Activated CD8-positive, alpha-beta memory T cell treated with anti-CD3 and anti-CD28 coated beads, Interleukin-2, amount 50 U/mL, for 4 hours (primary cell): ENCODE results near the gene COA1.
"Not testable (repeated sequence)": the region's sequence is repeated elsewhere in the genome, so short reads cannot be mapped to it uniquely, and the experiment has no call there.

Experiments
- DNase-seq: peaks from one replicate; pipeline ENCODE4 v3.0.0-alpha.2; 2020

The COA1 gene

GRCh38 chr7:43649755-43650274 is 79.5 kb downstream of the COA1 start:
- peak; percentile 44 for DNase-seq

- peak; percentile 56 for DNase-seq
Measured at GRCh38 chr7:43648473-43649406, 80.6 kb downstream of the COA1 start.

GRCh38 chr7:43647673-43648472 is 81.5 kb downstream of the COA1 start:
- no peak for DNase-seq

- DNase-seq = no peak
Measured at GRCh38 chr7:43647339-43647672, 82.0 kb downstream of the COA1 start.

GRCh38 chr7:43646603-43647338 is 82.6 kb downstream of the COA1 start:
- no peak for DNase-seq

GRCh38 chr7:43645699-43646226 is 83.6 kb downstream of the COA1 start:
- DNase-seq = no peak

GRCh38 chr7:43643846-43644245 is 85.5 kb downstream of the COA1 start:
- DNase-seq = peak; percentile 53

GRCh38 chr7:43642897-43643630 is 86.3 kb downstream of the COA1 start:
- no peak for DNase-seq

GRCh38 chr7:43640679-43641078 is 88.6 kb downstream of the COA1 start:
- no peak for DNase-seq

GRCh38 chr7:43639858-43640491 is 89.3 kb downstream of the COA1 start:
- no peak for DNase-seq

- DNase-seq = no peak
Measured at GRCh38 chr7:43637114-43637806, 92.1 kb downstream of the COA1 start.

- DNase-seq = no peak
Measured at GRCh38 chr7:43636093-43636492, 93.2 kb downstream of the COA1 start.

- DNase-seq = no peak
Measured at GRCh38 chr7:43634384-43634783, 94.9 kb downstream of the COA1 start.

- DNase-seq = no peak
Measured at GRCh38 chr7:43632746-43633145, 96.6 kb downstream of the COA1 start.

- DNase-seq = no peak
Measured at GRCh38 chr7:43631559-43631958, 97.8 kb downstream of the COA1 start.

- DNase-seq = no peak
Measured at GRCh38 chr7:43630482-43630881, 98.8 kb downstream of the COA1 start.

- DNase-seq = no peak
Measured at GRCh38 chr7:43629857-43630256, 99.5 kb downstream of the COA1 start.

- DNase-seq = no peak
Measured at GRCh38 chr7:43628431-43628830, 100.9 kb downstream of the COA1 start.

- not testable (repeated sequence) for DNase-seq
Measured at GRCh38 chr7:43627798-43628197, 101.5 kb downstream of the COA1 start.

GRCh38 chr7:43626695-43627094 is 102.6 kb downstream of the COA1 start:
- no peak for DNase-seq

- no peak for DNase-seq
Measured at GRCh38 chr7:43625980-43626379, 103.3 kb downstream of the COA1 start.
